Duodenal mucosa (tissue), 2 donors: Measurements from ENCODE around the gene IL17RD.

Experiments
- H3K27ac ChIP-seq: one replicate; pipeline ENCODE4 v1.7.0; 2013; ENCODE audit warnings: low read depth, low read length
- H3K27me3 ChIP-seq, 2 donors: one replicate each; pipeline ENCODE4 v1.7.0; 2013; ENCODE audit warnings: low read length in 2 of 2, control low read depth in 1 of 2; ENCODE audit not compliant: insufficient read depth in 2 of 2, control insufficient read depth in 1 of 2
- H3K36me3 ChIP-seq, 2 donors: one replicate each; pipeline ENCODE4 v1.7.0; 2013; ENCODE audit warnings: low read length in 2 of 2, control low read depth in 1 of 2; ENCODE audit not compliant: insufficient read depth in 2 of 2, control insufficient read depth in 1 of 2
- H3K4me1 ChIP-seq, 2 donors: one replicate each; pipeline ENCODE4 v1.7.0; 2013; ENCODE audit warnings: low read length in 2 of 2, control low read depth in 1 of 2; ENCODE audit not compliant: insufficient read depth in 2 of 2, control insufficient read depth in 1 of 2
- H3K4me3 ChIP-seq, 2 donors: one replicate each; pipeline ENCODE4 v1.7.0; 2013; ENCODE audit warnings: low read length in 2 of 2, low read depth in 1 of 2
- H3K9ac ChIP-seq, 2 donors: one replicate each; pipeline ENCODE4 v1.7.0; 2013; ENCODE audit warnings: low read length in 2 of 2, low read depth in 1 of 2
- H3K9me3 ChIP-seq, 2 donors: one replicate each; pipeline ENCODE4 v1.7.0; 2013; ENCODE audit warnings: low read length in 2 of 2, control low read depth in 1 of 2; ENCODE audit not compliant: control insufficient read depth in 1 of 2

Gene IL17RD

DNA sequence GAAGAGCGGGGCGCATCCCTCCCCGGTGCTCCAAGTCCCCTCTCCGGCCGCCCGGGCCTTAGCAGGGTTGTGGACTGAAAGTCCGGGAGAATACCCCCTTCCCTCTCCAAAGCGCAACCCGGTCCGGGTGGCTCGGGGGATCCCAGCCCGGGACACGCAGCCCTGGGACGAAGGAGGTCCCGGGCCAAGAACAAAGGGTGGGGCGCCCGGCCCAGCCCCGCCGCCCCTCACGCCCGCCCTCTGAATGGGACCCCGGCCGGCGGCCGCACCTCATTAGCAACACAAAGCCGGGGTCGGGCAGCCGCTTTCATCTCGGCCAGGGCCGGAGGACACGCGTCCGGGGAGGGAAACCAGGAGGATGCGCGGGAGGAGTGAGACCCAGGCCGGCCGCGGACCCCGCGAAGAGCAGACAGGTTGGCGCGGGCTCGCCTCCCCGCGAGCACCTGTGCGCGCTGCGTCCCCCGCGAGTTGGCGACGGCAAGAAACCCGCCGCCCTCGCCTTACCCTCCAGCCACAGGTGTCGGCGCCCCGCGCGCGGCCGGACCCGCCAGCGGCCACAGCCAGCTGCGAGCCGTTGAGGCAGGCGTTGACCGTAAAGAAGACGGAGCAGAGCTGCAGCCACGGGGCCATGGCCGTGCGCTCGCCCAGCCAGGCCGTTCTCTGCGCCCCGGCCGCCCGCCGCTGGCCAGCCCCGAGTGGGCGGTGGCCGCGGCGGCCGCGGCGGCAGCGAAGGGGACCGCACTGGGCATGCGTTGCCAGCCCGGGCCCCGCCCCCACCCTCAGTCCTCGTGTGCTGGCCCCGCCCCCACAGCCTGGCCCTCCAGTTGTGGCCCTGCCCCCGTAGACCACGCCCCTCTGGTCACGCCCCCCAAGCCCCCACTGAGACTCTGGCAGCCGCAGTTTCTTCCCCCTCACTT lies at the start of gene IL17RD:
Gene IL17RD (minus strand): TSS at position 697 of the 917 bp plus-strand sequence. CDS start 67 bp downstream, at position 630.
- Histone ChIP-seq H3K27me3 (peaks cover 24 to 45% of the 10 kb centered on the region in 2 donors), H3K27ac (no peak within 1 kb of the TSS)

DNA sequence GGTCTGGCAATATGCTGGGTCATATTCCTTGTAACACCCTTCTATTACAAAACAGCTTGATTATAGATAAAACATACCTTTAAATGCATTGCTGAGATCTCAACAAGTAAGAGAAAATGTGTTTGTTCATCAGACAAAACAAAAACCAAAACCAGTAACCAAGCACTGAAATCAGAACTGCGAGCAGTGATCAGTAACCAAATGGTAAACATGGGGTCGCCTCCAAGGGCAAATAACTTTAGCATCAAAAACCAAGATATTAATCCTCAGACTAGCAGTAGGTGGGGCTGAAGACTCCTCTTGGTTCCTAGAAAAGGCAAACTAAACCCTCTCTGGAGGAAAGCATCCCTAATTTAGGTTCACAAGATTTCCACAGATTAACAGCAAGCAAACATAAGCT lies 41.3 kb upstream of the IL17RD start:
- H3K4me1 ChIP-seq: no peaks in the 10 kb centered on the region
- H3K9ac ChIP-seq: no peak overlapping the region
- H3K9me3 ChIP-seq: no peaks in the 10 kb centered on the region
- H3K27ac ChIP-seq: no peak overlapping the region
- no peaks in the 10 kb centered on the region for H3K27me3 ChIP-seq
- H3K36me3 ChIP-seq: no peaks in the 10 kb centered on the region
- no peak overlapping the region for H3K4me3 ChIP-seq

More for the DNA sequence above, at the start of gene IL17RD:
- no peaks in the 10 kb centered on the region for H3K36me3 ChIP-seq
- H3K9ac ChIP-seq: peak within 1 kb of the TSS in 1 of 2 donors; percentile 25
- no peaks in the 10 kb centered on the region for H3K9me3 ChIP-seq
- H3K4me1 ChIP-seq: peaks cover 11 to 12% of the 10 kb centered on the region in 2 donors
- peak within 1 kb of the TSS; percentile 51 to 68 for H3K4me3 ChIP-seq

DNA sequence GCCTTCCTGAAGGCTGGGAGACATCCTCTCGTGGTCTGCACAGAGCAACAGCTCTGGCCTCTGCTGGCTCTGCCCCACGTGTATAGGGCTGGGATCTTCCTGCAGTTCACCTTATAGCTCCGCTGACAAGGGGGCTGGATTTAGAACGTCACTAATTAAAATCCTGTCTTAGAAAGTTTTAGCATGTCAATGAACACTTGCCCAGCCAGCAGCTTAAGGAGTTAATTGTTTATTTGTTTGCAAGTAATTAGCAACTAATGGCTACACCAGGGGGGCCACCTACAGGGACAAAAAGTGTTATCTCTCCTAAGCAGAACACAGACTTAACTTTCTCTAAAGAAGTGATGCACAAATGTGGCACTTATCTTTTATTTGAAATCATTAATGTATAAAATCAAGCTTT lies 34.7 kb upstream of the IL17RD start, which contains the start of gene HESX1:
Gene HESX1 (minus strand): TSS at position 84 of the 403 bp plus-strand sequence. CDS start 60 bp downstream, at position 24.
- Histone ChIP-seq H3K9ac (no peak within 1 kb of the TSS), H3K4me1 (no peaks in the 10 kb centered on the region), H3K36me3 (no peaks in the 10 kb centered on the region), H3K9me3 (no peaks in the 10 kb centered on the region), H3K27me3 (no peaks in the 10 kb centered on the region), H3K27ac (no peak within 1 kb of the TSS), H3K4me3 (no peak within 1 kb of the TSS)

- no peaks in the 10 kb centered on the region for H3K4me1 ChIP-seq
- no peaks in the 10 kb centered on the region for H3K36me3 ChIP-seq
- H3K9me3 ChIP-seq: no peaks in the 10 kb centered on the region
- H3K27ac ChIP-seq: no peak overlapping the region
- H3K4me3 ChIP-seq: no peak overlapping the region
- no peaks in the 10 kb centered on the region for H3K27me3 ChIP-seq
- H3K9ac ChIP-seq: no peak overlapping the region
Measured at GRCh38 chr3:57194641-57195040, 29.5 kb upstream of the IL17RD start.

DNA sequence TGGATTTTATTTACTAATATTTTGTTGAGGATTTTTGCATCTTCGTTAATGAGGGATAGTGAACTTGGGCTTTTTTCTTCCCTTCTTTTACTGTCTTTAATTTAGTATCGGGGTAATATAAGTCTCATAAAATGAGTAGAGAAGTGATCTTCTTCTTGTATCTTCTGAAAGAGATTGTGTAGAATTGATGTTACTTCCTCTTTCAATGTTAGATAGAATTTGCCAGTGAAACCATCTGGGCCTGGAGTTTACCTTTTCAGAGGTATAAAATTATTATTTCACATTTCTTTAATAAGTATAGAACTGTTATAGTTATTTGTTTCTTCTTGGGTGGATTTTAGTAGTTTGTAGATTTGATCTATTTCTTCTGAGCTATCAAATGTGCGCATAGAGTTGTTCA lies 26.9 kb upstream of the IL17RD start:
- Histone ChIP-seq H3K4me3 (no peak overlapping the region), H3K4me1 (no peaks in the 10 kb centered on the region), H3K27ac (no peak overlapping the region), H3K9ac (no peak overlapping the region), H3K9me3 (no peaks in the 10 kb centered on the region), H3K27me3 (no peaks in the 10 kb centered on the region), H3K36me3 (no peaks in the 10 kb centered on the region)

DNA sequence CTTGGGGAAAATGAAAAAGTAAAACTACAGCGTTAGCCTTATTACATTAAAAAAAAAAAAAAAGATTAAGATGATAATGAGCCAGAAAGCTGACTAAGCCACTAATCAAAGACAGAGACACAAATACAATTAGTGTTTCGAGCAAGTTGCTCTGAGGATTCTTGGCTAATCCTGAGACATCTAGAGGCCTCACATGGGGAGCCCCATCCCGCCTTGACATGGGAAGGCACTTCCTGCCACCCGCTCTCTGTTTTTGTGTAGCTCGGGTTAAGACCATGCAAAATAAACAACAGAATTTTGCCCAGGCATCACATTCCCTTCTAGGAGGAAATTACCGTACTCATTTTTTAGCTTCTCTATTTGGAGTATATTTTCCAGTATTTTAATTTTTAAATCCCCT lies 19.4 kb upstream of the IL17RD start:
- Histone ChIP-seq H3K9me3 (no peaks in the 10 kb centered on the region), H3K27me3 (no peaks in the 10 kb centered on the region), H3K9ac (no peak overlapping the region), H3K27ac (no peak overlapping the region), H3K4me3 (no peak overlapping the region), H3K4me1 (no peaks in the 10 kb centered on the region), H3K36me3 (no peaks in the 10 kb centered on the region)

- H3K27ac ChIP-seq: no peak overlapping the region
- H3K27me3 ChIP-seq: no peaks in the 10 kb centered on the region
- no peaks in the 10 kb centered on the region for H3K36me3 ChIP-seq
- H3K9ac ChIP-seq: no peak overlapping the region
- H3K4me1 ChIP-seq: no peaks in the 10 kb centered on the region
- no peaks in the 10 kb centered on the region for H3K9me3 ChIP-seq
- no peak overlapping the region for H3K4me3 ChIP-seq
Measured at GRCh38 chr3:57179580-57180410, 14.6 kb upstream of the IL17RD start.

DNA sequence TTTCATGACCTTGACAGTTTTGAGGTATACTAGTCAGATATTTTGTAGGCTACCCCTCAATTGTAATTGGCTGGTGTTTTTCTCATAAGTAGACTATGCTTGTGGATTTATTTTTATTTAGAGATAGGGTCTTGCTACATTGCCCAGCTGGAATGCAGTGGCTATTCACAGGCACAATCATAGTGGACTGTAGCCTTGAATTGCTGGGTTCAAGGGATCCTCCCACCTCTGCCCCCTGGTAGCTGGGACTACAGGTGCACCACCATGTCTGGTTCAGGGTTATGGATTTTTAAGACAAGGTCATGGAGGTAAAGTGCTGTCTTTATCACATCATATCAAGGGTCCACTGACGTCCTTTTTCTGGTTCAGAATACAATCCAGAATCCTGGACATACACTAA lies 10.9 kb upstream of the IL17RD start:
- no peaks in the 10 kb centered on the region for H3K4me1 ChIP-seq
- H3K36me3 ChIP-seq: no peaks in the 10 kb centered on the region
- no peak overlapping the region for H3K9ac ChIP-seq
- no peak overlapping the region for H3K4me3 ChIP-seq
- H3K27ac ChIP-seq: no peak overlapping the region
- H3K9me3 ChIP-seq: no peaks in the 10 kb centered on the region
- H3K27me3 ChIP-seq: peaks cover 0 to under 1% of the 10 kb centered on the region in 2 donors

DNA sequence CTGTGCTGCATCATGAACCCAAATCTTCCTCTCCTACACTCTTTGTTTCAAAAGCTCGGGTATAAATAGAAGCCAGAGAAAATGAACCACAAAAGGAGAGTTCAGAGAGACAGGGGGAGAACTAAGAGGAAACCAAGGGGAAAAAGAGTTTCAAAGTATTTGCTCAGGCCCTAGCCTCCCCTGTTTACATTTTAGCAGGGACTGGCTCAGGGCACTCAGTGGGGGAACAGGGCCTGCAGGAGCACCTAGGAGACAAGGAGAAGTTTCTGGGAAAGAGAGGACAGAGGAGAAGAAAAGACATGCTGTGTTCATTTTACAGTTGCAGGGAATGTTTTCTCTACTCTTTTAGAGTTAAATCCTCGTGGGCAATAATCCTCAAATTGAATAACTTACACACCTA lies 8.5 kb upstream of the IL17RD start:
- no peak overlapping the region for H3K4me3 ChIP-seq
- peaks cover 0 to 4% of the 10 kb centered on the region in 2 donors for H3K27me3 ChIP-seq
- H3K9me3 ChIP-seq: no peaks in the 10 kb centered on the region
- no peak overlapping the region for H3K27ac ChIP-seq
- H3K36me3 ChIP-seq: no peaks in the 10 kb centered on the region
- peaks cover 0 to 11% of the 10 kb centered on the region in 2 donors for H3K4me1 ChIP-seq
- no peak overlapping the region for H3K9ac ChIP-seq

DNA sequence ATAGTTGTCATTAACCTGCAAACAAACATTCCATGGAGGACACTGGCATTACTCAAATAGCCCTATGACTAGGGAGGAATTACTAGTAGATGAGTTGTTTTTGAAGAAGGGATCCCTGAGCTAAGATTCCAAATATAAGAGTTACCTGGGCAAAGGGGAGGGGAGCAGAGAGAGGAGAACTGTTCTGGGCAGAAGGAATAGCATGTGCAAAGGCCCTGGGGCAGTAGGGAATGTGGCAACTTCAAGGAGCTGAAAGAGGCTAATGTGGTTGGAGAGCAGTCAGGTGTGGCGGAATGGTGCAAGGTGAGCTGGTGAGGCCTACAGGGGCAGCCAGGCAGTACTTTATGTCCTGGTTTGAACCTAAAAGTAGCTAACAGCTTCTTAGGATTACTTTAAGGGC lies 5.8 kb upstream of the IL17RD start:
- H3K27ac ChIP-seq: no peak overlapping the region
- no peak overlapping the region for H3K9ac ChIP-seq
- H3K36me3 ChIP-seq: no peaks in the 10 kb centered on the region
- H3K27me3 ChIP-seq: peaks cover 8 to 14% of the 10 kb centered on the region in 2 donors
- H3K9me3 ChIP-seq: no peaks in the 10 kb centered on the region
- H3K4me1 ChIP-seq: peaks cover 0 to 11% of the 10 kb centered on the region in 2 donors
- no peak overlapping the region for H3K4me3 ChIP-seq
